ENCODE data around the gene PKP1.
"Not testable (repeated sequence)": the region's sequence is repeated elsewhere in the genome, so short reads cannot be mapped to it uniquely, and the experiment has no call there.

Gene PKP1, protein sequence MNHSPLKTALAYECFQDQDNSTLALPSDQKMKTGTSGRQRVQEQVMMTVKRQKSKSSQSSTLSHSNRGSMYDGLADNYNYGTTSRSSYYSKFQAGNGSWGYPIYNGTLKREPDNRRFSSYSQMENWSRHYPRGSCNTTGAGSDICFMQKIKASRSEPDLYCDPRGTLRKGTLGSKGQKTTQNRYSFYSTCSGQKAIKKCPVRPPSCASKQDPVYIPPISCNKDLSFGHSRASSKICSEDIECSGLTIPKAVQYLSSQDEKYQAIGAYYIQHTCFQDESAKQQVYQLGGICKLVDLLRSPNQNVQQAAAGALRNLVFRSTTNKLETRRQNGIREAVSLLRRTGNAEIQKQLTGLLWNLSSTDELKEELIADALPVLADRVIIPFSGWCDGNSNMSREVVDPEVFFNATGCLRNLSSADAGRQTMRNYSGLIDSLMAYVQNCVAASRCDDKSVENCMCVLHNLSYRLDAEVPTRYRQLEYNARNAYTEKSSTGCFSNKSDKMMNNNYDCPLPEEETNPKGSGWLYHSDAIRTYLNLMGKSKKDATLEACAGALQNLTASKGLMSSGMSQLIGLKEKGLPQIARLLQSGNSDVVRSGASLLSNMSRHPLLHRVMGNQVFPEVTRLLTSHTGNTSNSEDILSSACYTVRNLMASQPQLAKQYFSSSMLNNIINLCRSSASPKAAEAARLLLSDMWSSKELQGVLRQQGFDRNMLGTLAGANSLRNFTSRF

DNA sequence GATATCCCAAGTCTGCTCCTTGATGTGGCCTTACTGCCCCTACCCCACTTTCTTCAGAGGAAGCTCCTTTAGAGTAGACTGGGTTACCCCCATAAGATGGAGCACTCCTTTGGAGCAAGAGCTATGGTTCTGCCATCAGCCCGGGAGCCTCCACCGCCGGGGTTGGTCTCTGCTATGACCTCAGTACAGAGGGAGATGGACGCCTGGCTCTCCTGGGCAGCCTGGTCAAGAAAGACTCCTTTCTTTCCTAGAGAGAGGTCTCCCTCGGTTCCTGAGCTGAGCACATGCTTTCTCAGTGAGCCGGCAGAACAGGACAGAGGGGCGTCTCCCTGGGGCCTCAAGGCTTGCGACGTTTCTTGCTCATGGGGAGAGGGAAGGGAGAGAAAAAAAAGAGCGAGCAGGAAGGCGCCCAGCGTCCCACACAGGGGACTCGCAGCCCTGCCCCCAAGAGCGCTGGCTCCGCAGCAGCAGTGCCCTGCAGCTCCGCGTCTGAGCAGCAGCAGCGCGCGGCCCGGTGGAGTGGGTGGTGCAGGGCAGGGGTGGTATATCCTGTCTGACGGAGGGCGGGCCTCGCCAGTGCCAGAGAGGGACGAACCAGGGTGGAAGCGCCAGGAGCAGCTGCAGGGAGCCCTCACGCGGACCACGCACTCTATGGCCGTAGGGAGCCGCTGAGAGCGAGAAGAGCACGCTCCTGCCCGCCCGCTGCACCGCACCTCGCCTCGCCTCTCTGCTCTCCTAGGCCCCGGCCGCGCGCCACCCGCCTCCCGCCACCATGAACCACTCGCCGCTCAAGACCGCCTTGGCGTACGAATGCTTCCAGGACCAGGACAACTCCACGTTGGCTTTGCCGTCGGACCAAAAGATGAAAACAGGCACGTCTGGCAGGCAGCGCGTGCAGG lies at the start of gene PKP1:
Gene PKP1, plus strand, starts transcription at position 576 of the 899 bp plus-strand sequence. Its CDS starts 197 bp downstream, at position 773.
- no peak for DNase-seq

GRCh38 chr1:201239646-201240045 lies 43.7 kb upstream of the PKP1 start:
- DNase-seq = not testable (repeated sequence)

DNA sequence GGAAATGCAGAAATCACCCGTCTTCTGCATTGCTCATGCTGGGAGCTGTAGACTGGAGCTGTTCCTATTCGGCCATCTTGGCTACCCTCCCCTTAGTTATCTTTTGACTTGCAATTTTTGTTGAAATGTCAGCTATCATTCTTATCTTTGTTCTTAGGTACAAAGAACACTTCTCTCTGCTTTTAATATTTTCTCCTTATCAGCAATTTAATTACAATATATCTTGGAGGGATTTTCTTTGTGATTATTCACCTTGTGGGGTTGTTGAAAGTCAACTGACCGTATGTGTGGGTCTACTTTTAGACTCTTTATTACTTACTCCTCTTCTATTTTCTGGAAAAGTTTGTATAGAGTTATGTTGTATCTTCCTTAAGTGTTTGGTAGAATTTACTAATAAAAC lies 43.1 kb upstream of the PKP1 start:
- no peak for DNase-seq

DNA sequence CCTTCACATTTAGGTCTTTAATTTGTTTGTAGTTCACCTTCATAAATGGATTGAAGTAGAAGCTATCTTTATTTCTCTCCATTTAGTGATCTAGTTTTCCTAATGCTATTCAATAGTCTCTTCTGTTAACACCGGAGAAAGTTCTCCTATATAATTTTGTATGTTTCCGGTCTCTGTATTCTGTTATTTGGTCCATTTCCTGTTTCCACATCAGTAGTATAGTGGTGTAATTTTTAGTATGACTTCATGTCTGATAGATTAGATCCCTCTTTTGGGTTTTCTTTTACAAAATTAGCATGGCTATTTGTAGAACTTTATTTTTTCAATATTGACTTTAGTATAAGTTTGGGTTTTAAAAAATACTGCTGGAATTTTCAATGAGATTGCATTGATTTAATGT lies 41.6 kb upstream of the PKP1 start:
- DNase-seq = no peak

DNA sequence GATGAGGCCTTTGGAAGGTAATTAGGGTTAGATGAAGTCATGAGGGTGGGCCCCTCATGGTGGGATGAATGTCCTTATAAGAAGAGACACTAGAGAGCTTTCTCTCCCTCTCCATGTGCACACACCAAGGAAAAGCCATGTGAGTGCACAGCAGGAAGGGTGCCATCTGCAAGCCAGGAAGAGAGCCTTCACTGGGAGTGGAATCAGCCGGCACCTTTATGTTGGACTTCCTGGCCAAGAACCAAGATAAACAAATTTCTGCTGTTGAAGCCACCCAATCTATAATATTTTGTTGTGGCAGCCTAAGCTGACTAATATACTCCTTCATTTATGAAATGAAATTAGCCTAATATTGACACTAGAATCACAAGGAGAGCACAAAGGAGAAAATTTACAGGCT lies 38.2 kb upstream of the PKP1 start:
- DNase-seq = peak; percentile 45

DNA sequence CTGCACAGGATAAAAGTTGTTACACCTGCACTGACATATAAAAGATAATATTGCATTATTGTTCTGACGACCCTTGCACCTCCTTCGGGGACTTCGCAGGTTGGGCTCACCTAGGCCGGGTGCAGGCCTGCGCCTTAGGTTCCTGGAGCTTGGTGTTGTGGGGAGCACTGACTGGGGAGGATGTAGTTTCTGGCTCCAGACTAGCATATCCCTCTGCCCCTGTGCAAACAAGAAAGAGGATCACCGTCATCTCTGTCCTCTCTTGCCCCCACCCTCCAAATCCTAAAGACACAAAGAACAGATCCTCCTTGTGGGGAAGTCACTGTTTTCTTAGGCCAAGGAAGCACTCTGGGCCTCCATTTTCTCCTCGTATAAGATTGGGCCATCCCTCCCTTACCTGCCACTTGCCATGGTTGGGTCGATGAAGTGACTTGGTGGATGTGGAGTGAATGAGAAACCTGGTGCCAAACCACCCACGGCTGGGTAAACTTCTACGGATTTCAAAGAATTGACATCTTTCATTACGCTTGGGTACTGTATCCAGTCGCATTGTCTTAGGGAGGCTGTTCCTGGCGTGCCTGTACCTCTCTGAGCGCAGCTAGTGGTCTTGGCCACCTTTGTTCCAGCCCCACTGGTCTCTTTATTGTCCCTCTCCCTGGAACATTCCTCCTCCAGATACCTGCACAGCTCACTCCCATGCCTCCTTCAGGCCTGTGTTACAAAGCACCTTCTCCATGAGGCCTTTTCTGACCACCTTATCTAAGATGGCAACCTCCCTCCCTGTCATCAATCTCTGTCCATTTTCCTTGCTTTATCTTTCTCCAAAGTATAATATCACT lies 34.4 kb upstream of the PKP1 start:
- DNase-seq = no peak

- no peak for DNase-seq
These were observed 32.8 kb upstream of the PKP1 start for GRCh38 chr1:201250326-201251011.

DNA sequence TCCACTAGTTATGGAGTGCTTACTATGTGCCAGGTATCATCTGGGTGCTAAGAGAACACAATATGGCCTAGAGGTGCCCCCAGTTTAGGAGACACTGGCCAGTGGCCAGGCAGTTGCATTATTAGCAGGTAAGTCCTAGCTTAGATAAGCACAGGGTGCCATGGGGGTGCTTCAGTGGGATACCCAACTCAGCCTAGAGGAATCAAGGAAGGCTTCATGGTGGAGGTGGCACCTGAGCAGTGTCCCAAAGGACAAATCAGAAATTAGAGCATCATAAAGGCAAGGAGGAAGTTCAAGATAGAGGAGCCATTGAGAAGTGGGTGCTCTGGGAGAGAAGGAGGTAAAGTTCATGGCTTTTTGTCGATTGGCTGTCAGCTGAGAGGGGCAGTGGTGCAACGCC lies 31.9 kb upstream of the PKP1 start:
- no peak for DNase-seq

DNA sequence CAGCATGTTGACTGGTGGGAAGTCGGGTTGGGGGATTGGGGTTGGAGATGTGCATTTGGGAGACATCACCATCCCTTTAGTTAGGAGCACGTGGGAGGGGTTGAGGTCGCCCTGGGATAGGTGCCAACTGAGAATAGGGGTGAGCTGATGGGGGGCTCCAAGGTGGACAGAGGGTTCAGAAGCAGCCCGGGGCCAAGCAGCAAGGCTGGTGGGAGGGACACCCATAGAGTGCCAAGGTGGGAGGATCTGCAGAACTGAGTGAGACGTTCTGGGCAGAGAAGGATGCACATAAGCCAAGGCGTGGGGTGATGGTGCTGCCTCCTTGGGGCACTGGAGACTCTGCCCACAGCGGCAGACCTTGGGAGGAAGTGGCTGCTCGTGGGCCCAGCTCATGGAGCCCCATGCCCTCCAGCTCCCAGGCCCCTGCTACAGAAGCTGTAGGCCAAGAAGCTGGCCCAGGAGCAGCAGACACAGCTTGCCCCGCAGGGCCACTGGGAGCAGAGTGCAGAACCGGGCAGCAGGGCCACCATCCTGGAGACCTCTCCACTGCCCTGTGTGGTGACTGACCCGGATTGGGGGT lies 31.4 kb upstream of the PKP1 start:
- no peak for DNase-seq

DNA sequence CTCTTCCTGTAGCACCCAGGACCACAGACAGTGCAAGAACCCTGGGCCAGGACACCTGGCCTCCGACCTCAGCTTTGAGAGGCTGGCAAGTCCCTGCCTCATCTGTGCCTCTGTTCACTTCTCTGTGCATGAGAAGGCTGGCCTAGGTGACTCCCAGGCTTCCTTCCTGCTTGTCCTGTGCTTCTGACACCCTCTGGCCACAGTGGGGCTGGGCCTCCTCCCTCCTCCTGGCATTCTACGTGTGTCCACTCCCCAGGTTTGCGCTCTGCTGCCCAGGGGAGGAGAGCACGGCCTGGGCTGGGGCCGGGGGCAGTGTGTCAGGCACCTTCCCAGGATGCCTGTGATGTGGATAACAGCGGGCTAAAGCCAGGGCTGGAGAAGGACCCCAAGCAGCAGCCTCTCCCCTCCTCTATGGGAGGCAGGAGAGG lies 30.3 kb upstream of the PKP1 start:
- no peak for DNase-seq

DNA sequence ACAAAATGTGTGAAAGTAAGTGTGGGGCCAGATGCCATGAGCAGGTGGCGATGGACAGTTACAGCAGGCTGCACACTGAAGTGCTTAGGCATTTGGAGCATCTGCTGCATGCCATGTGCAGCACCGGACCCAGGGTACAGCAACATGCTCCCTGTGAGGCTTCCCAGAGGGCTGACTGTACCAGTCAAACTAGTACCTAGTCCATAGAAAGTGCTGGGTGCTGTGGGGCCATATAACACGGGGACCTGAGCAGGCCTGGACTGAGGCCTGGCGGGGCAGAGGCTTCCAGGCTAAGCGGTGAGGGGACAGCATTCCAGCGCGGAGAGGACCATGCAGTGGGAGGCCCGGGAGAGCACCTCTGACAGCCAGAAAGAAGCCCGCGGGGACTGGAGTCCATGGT lies 29.9 kb upstream of the PKP1 start:
- DNase-seq = peak; percentile 65

GRCh38 chr1:201253906-201254624 lies 29.2 kb upstream of the PKP1 start:
- DNase-seq = no peak

- DNase-seq = peak; percentile 30
These were observed 28.5 kb upstream of the PKP1 start for GRCh38 chr1:201254625-201255478.

GRCh38 chr1:201255479-201256362 lies 27.6 kb upstream of the PKP1 start:
- no peak for DNase-seq

GRCh38 chr1:201258132-201258531 lies 25.2 kb upstream of the PKP1 start:
- not testable (repeated sequence) for DNase-seq

GRCh38 chr1:201258763-201259230 lies 24.5 kb upstream of the PKP1 start:
- DNase-seq = no peak

GRCh38 chr1:201259476-201260235 lies 23.6 kb upstream of the PKP1 start:
- DNase-seq = no peak

DNA sequence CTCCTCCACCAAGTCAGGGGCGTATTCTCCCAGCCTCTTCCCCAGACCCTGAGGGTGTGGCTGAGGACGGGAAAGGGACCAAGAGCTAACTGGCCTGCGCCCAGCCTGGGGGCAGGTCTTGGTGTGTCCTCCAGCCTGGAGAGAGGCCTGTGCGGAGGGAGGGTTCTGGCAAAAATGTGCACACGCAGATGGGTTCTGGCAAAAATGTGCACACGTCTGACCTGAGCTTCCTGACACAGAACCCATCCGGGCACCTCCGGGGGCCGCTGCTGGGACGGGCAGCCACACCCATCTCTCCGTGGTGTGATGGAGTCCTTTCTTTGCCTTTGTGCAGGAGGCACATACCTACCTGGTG lies 23.1 kb upstream of the PKP1 start:
- no peak for DNase-seq

Measured in NCI-H1694 treated with DMSO at 0.1 percent for 48 hours (cell line).